ENCODE measurements around the gene PDE2A.

DNA sequence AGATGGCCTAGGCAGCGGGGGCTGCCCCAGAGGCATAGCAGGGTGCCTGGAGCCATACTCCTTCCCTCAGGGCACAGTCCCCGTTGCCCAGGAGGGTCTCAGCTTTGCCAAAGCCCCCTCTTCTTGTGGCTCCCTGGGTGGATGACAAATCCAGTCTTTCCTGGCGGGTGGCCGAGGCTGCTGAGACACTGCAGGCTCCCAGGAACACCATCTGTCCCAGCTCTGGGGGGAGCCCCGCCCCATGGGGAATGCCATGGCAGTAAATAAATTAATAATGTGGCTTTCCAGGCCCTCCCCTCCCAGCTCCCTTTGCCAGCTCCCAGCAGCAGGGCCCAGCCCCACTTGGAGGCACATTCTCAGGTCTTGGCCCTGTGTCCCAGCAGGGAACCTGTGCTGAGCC lies 45.0 kb downstream of the PDE2A start:
- TF ChIP-seq CTCF (IDR thresholded peaks at IDR 0.05) (no peak), POLR2A (IDR thresholded peaks at IDR 0.05) (no peak), EP300 (IDR thresholded peaks at IDR 0.05) (no peak)
